ENCODE data around the gene FOXP1. TPM values are rescaled to one million over a fixed set of nuclear protein-coding genes. Genes with fewer than 3 reads are reported as not detected.
A peak's percentile ranks its signal among the peaks of the same experiment; 100 is the strongest.

FOXP1 gene
- total and polyA plus RNA-seq, 2 donors, result 26.1 to 42.3 TPM

DNA sequence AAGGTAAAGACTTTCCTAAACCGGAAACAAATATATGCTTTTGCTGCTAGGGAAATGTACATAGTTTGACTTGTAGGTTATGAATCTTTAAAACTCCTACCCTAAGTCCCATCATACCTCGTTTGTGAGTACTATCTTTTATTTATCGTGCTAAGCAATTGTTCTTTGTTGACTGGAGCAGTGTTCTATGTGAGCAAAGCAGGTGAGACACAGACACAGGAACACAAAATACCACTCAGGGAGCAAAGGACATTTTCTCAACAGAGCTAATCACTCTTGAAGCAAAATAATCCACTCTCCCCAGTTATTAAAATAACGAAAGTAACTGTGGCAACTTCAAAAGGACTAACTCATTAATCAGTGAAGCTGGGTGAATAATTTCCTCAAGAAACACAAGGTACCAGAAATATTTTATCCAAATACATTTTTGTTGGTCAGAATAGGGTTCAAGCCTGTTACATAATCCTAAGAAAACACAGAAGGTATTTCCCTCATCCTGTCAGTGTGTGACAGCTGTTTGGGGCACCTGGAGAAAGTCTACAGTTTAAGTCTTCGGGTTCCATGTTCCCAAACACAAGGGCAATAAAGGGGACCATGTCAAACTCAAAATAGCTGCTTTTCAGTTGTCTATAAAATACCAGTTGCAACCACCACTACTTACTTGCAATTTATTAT is 407.7 kb downstream of the FOXP1 start:
- Histone ChIP-seq H3K9me3 (ENCODE audit: control insufficient read depth in 2 of 2, insufficient read depth in 1 of 2, low read length in 1 of 2) (no peaks in the 10 kb centered on the region), H3K4me3 (ENCODE audit: low read length in 2 of 2) (no peak overlapping the region), H3K27ac (ENCODE audit: low read depth in 1 of 2, low read length in 1 of 2) (no peak overlapping the region), H3K27me3 (ENCODE audit: control insufficient read depth in 2 of 2, insufficient read depth in 1 of 2, low read length in 1 of 2) (no peaks in the 10 kb centered on the region), H3K36me3 (ENCODE audit: control insufficient read depth in 2 of 2, insufficient read depth in 2 of 2, low read length in 1 of 2) (no peaks in the 10 kb centered on the region), H3K4me1 (ENCODE audit: control insufficient read depth in 2 of 2, insufficient read depth in 2 of 2, low read length in 2 of 2) (no peaks in the 10 kb centered on the region)
- no peak for DNase-seq (ENCODE audit: low read depth in 6 of 9, low spot score in 9 of 9)
- WGBS, result 94% methylated on average over 5 of the region's 5 CpGs

DNA sequence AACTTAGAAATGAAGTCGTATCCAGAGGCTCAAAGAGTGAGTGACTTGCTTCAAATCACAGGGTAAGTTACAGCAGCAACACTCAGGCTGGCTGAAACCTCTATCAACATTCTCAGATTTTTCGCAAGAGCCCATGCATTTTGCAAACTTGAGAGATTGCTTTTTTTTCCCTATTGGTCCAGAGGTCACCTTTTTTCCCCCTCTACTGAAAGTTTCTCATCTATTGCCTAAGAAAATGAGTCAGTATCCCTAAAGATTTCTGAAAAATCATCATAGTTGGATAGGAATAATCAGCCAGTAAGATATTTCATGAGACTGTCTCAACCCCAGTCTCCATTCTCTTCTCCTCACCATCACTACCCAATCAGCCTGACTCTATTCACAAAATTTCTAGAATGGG is 410.6 kb downstream of the FOXP1 start:
- no peak overlapping the region for H3K4me3 ChIP-seq (ENCODE audit: low read length in 2 of 2)
- H3K36me3 ChIP-seq (ENCODE audit: control insufficient read depth in 2 of 2, insufficient read depth in 2 of 2, low read length in 1 of 2), result no peaks in the 10 kb centered on the region
- DNase-seq (ENCODE audit: low read depth in 6 of 9, low spot score in 9 of 9), result no peak
- peaks cover 0 to 5% of the 10 kb centered on the region in 2 donors for H3K4me1 ChIP-seq (ENCODE audit: control insufficient read depth in 2 of 2, insufficient read depth in 2 of 2, low read length in 2 of 2)
- H3K9me3 ChIP-seq (ENCODE audit: control insufficient read depth in 2 of 2, insufficient read depth in 1 of 2, low read length in 1 of 2), result no peaks in the 10 kb centered on the region
- H3K27me3 ChIP-seq (ENCODE audit: control insufficient read depth in 2 of 2, insufficient read depth in 1 of 2, low read length in 1 of 2), result no peaks in the 10 kb centered on the region
- H3K27ac ChIP-seq (ENCODE audit: low read depth in 1 of 2, low read length in 1 of 2), result no peak overlapping the region
- WGBS, result 91% methylated on average over 2 of the region's 2 CpGs

DNA sequence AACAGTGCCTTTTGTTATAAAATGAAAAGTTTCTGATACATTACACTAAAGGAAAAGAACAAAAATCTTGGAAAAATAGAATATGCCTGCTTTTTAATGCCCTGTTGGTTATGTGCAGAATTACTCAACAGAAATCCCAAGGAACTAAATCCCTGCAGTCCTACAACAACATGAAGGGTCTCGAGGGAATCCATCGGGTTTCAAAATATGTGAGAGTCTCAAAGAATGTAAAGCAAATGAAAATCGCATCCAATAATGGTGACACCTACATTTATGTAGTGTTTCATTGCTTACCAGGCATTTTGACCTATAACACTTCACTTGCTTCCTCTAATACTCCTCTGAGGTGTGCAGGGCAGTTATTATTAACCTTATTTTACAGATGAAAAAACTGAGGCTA is 411.3 kb downstream of the FOXP1 start:
- H3K4me1 ChIP-seq (ENCODE audit: control insufficient read depth in 2 of 2, insufficient read depth in 2 of 2, low read length in 2 of 2), result peaks cover 0 to 5% of the 10 kb centered on the region in 2 donors
- no peaks in the 10 kb centered on the region for H3K9me3 ChIP-seq (ENCODE audit: control insufficient read depth in 2 of 2, insufficient read depth in 1 of 2, low read length in 1 of 2)
- H3K27me3 ChIP-seq (ENCODE audit: control insufficient read depth in 2 of 2, insufficient read depth in 1 of 2, low read length in 1 of 2), result no peaks in the 10 kb centered on the region
- H3K4me3 ChIP-seq (ENCODE audit: low read length in 2 of 2), result no peak overlapping the region
- 97% methylated on average over 3 of the region's 3 CpGs for WGBS
- no peak overlapping the region for H3K27ac ChIP-seq (ENCODE audit: low read depth in 1 of 2, low read length in 1 of 2)
- DNase-seq (ENCODE audit: low read depth in 6 of 9, low spot score in 9 of 9), result no peak
- H3K36me3 ChIP-seq (ENCODE audit: control insufficient read depth in 2 of 2, insufficient read depth in 2 of 2, low read length in 1 of 2), result no peaks in the 10 kb centered on the region

DNA sequence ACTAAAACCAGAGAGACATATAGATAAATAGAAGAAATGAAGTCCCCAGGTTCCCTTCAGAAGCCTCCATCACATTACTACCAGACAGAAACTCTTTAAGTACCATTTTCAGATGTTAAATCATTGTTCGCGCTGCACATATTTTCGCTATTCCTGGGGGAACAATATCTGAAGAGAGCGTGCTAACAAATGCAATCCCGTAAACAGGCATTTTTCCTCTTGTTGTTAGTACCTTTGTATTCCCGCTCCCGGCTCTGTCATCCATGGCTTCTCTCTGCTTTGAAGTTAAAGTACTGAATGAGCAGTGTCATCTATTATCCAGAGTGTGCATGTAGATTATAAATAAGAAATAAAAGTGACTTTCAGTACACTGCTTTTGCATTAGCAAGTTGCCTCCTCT is 412.3 kb downstream of the FOXP1 start:
- no peaks in the 10 kb centered on the region for H3K9me3 ChIP-seq (ENCODE audit: control insufficient read depth in 2 of 2, insufficient read depth in 1 of 2, low read length in 1 of 2)
- no peaks in the 10 kb centered on the region for H3K27me3 ChIP-seq (ENCODE audit: control insufficient read depth in 2 of 2, insufficient read depth in 1 of 2, low read length in 1 of 2)
- peaks cover 0 to 2% of the 10 kb centered on the region in 2 donors for H3K36me3 ChIP-seq (ENCODE audit: control insufficient read depth in 2 of 2, insufficient read depth in 2 of 2, low read length in 1 of 2)
- 97% methylated on average over 7 of the region's 7 CpGs for WGBS
- no peak overlapping the region for H3K4me3 ChIP-seq (ENCODE audit: low read length in 2 of 2)
- peaks cover 0 to 5% of the 10 kb centered on the region in 2 donors for H3K4me1 ChIP-seq (ENCODE audit: control insufficient read depth in 2 of 2, insufficient read depth in 2 of 2, low read length in 2 of 2)
- H3K27ac ChIP-seq (ENCODE audit: low read depth in 1 of 2, low read length in 1 of 2), result no peak overlapping the region
- DNase-seq (ENCODE audit: low read depth in 6 of 9, low spot score in 9 of 9), result no peak

DNA sequence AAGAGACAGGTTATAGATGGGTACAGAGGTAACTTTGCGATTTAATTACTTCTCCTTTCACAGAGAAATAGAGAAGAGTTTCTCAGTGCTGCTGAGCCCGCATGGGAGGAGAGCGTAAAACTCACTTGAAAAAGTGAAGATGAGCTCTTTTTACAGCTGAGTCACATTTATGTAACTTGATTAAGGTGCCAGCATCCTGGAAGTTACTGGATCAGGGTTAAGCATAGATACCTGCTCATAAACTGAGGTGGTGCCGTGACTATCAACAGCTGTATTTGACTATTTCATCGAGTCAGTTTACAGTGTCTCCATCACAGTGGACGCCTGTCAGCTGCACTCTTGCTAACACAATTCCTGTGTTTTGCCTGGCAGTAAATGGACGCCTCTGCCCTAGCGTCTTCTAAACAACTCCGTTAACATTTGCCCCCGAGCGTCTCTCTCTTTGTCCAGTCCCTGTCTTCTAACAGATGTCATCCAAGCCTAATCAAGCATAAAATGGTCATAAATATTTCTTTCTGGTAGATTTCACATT is 414.6 kb downstream of the FOXP1 start:
- H3K27ac ChIP-seq (ENCODE audit: low read depth in 1 of 2, low read length in 1 of 2), result peak overlapping the region; percentile 8 to 42

DNA sequence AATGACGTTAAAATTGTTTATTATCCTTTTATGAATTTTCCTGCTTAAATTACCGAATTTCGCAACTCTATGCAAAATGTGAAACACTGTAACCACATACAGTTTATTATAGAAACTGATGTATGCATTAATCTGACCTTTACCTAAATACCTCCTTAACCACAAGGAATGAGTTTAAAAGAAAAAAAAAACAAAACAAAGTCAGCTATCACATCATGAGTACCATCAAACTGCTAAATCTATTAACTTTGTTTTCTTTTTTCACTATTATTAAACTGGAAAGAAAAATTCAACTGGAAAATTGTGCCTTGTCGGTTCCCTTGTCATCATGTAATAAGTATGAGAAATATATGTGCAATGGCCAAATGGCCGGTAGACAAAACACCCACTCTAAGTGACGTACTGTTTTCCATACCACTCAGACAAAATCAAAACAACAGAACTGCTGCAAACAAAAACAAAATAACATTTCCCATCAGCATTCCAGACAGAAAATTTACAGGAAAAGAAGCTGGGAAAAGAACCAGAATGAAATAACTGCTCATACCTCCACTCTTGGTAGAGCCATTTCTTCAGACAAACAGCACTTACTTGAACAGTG is 415.3 kb downstream of the FOXP1 start:
- H3K4me3 ChIP-seq (ENCODE audit: low read length in 2 of 2), result no peak overlapping the region
- H3K36me3 ChIP-seq (ENCODE audit: control insufficient read depth in 2 of 2, insufficient read depth in 2 of 2, low read length in 1 of 2), result peaks cover 0 to 5% of the 10 kb centered on the region in 2 donors
- 96% methylated on average over 6 of the region's 6 CpGs for WGBS
- peaks cover 0 to 5% of the 10 kb centered on the region in 2 donors for H3K4me1 ChIP-seq (ENCODE audit: control insufficient read depth in 2 of 2, insufficient read depth in 2 of 2, low read length in 2 of 2)
- H3K27ac ChIP-seq (ENCODE audit: low read depth in 1 of 2, low read length in 1 of 2), result peak overlapping the region in 1 of 2 donors; percentile 8
- DNase-seq (ENCODE audit: low read depth in 6 of 9, low spot score in 9 of 9), result no peak
- no peaks in the 10 kb centered on the region for H3K27me3 ChIP-seq (ENCODE audit: control insufficient read depth in 2 of 2, insufficient read depth in 1 of 2, low read length in 1 of 2)
- no peaks in the 10 kb centered on the region for H3K9me3 ChIP-seq (ENCODE audit: control insufficient read depth in 2 of 2, insufficient read depth in 1 of 2, low read length in 1 of 2)

More for the DNA sequence above, 414.6 kb downstream of the FOXP1 start:
- Histone ChIP-seq H3K36me3 (ENCODE audit: control insufficient read depth in 2 of 2, insufficient read depth in 2 of 2, low read length in 1 of 2) (peaks cover 0 to 5% of the 10 kb centered on the region in 2 donors), H3K4me3 (ENCODE audit: low read length in 2 of 2) (no peak overlapping the region), H3K27me3 (ENCODE audit: control insufficient read depth in 2 of 2, insufficient read depth in 1 of 2, low read length in 1 of 2) (no peaks in the 10 kb centered on the region), H3K9me3 (ENCODE audit: control insufficient read depth in 2 of 2, insufficient read depth in 1 of 2, low read length in 1 of 2) (no peaks in the 10 kb centered on the region), H3K4me1 (ENCODE audit: control insufficient read depth in 2 of 2, insufficient read depth in 2 of 2, low read length in 2 of 2) (peaks cover 0 to 5% of the 10 kb centered on the region in 2 donors)
- no peak for DNase-seq (ENCODE audit: low read depth in 6 of 9, low spot score in 9 of 9)
- 92% methylated on average over 11 of the region's 11 CpGs for WGBS

DNA sequence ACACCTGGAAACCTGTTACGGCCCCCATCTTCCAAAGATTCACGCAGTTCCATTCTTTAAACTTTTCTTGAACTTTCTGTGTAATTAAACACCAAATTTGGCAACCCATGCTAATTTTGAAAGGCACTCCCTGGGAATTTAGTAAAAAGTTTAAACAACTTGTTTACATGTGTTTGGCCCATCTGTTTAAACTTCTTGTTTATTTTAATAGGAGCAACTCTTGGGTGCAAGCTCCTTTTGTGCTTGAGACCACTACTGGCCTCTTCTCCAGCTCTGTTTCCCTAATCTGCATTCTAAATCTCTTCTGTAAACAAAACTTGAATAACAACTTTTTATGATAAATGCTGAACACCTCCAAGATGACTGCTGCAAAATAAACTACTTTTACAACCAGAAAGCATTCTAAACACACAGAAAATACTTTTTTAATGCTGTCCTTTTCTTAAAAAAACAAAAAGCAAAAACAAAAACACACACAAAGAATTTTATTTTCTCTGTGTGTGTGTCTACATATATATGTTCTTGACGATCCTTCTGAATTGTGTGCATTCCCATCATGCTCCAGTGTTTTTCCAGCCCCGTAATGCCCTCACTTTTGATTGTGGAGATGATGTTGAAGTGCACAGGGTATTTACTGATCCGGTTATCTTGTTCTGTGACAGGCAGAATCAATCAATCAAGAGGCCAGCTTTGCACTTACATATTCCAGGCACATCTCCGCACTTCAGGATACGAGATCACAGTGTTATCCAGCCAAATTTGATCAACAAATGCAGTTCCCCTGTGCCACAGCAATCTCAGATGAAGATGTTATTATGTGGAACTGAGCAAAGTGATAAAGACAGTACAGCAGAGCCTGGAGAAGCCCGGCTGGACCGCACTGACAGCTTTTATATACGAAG is 416.9 kb downstream of the FOXP1 start:
- Histone ChIP-seq H3K4me3 (ENCODE audit: low read length in 2 of 2) (no peak overlapping the region), H3K4me1 (ENCODE audit: control insufficient read depth in 2 of 2, insufficient read depth in 2 of 2, low read length in 2 of 2) (peaks cover 0 to 5% of the 10 kb centered on the region in 2 donors), H3K27ac (ENCODE audit: low read depth in 1 of 2, low read length in 1 of 2) (no peak overlapping the region), H3K27me3 (ENCODE audit: control insufficient read depth in 2 of 2, insufficient read depth in 1 of 2, low read length in 1 of 2) (no peaks in the 10 kb centered on the region), H3K36me3 (ENCODE audit: control insufficient read depth in 2 of 2, insufficient read depth in 2 of 2, low read length in 1 of 2) (peaks cover 0 to 5% of the 10 kb centered on the region in 2 donors), H3K9me3 (ENCODE audit: control insufficient read depth in 2 of 2, insufficient read depth in 1 of 2, low read length in 1 of 2) (no peaks in the 10 kb centered on the region)
- no peak for DNase-seq (ENCODE audit: low read depth in 6 of 9, low spot score in 9 of 9)
- WGBS, result 97% methylated on average over 10 of the region's 10 CpGs

DNA sequence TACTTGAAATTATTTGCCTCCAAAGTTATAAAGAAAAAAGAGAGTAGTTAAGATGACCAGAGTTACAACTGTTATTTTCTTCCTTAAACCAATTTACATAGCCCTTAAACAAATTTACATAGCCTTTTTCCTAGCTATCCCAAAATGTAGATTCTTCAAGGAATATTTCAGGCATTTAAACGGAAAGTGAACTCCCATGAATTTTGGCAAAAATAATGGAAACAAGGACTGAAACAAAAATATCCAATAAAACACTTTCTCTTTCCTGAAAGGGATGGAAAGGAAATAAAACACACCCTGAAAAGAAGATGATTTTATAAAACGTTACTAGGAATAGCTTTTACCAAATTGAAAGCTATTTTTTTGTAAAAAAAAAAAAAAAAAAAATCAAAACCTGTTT is 418.6 kb downstream of the FOXP1 start:
- Histone ChIP-seq H3K9me3 (ENCODE audit: control insufficient read depth in 2 of 2, insufficient read depth in 1 of 2, low read length in 1 of 2) (no peaks in the 10 kb centered on the region), H3K27ac (ENCODE audit: low read depth in 1 of 2, low read length in 1 of 2) (no peak overlapping the region), H3K4me3 (ENCODE audit: low read length in 2 of 2) (no peak overlapping the region), H3K36me3 (ENCODE audit: control insufficient read depth in 2 of 2, insufficient read depth in 2 of 2, low read length in 1 of 2) (peaks cover 0 to 5% of the 10 kb centered on the region in 2 donors), H3K4me1 (ENCODE audit: control insufficient read depth in 2 of 2, insufficient read depth in 2 of 2, low read length in 2 of 2) (peaks cover 0 to 5% of the 10 kb centered on the region in 2 donors), H3K27me3 (ENCODE audit: control insufficient read depth in 2 of 2, insufficient read depth in 1 of 2, low read length in 1 of 2) (no peaks in the 10 kb centered on the region)
- WGBS, result 95% methylated on average over 2 of the region's 2 CpGs
- DNase-seq (ENCODE audit: low read depth in 6 of 9, low spot score in 9 of 9), result no peak
